Hematopoietic multipotent progenitor cell treated with erythropoietin and hydrocortisone succinate and interleukin-3 and kit ligand, for 15 days (in vitro differentiated cells): ENCODE results near the gene MRPL39.
"Not testable (repeated sequence)": the region's sequence is repeated elsewhere in the genome, so short reads cannot be mapped to it uniquely, and the experiment has no call there.

Source experiments
- DNase-seq: peaks from one replicate; pipeline ENCODE4 v3.0.0-alpha.2; 2015; ENCODE audit warnings: low spot score

Gene MRPL39

GRCh38 chr21:25607151-25608043 lies at the start of gene MRPL39:
TSS of gene MRPL39 (minus strand) at chr21:25607481. CDS start at chr21:25607475, 6 bp downstream.
- DNase-seq: peak; percentile 77

GRCh38 chr21:25656412-25656811 lies 49.1 kb upstream of the MRPL39 start:
- DNase-seq: no peak

GRCh38 chr21:25649146-25649545 lies 41.9 kb upstream of the MRPL39 start:
- DNase-seq: no peak

- DNase-seq: no peak
These were observed 40.4 kb upstream of the MRPL39 start for GRCh38 chr21:25647647-25648046.

GRCh38 chr21:25646474-25646873 lies 39.2 kb upstream of the MRPL39 start:
- DNase-seq: no peak

GRCh38 chr21:25643486-25643885 lies 36.2 kb upstream of the MRPL39 start:
- DNase-seq: no peak

- DNase-seq: no peak
These were observed 33.6 kb upstream of the MRPL39 start for GRCh38 chr21:25640943-25641292.

GRCh38 chr21:25640202-25640942 lies 33.1 kb upstream of the MRPL39 start:
- DNase-seq: no peak

GRCh38 chr21:25639551-25640201 lies 32.4 kb upstream of the MRPL39 start:
- no peak for DNase-seq

GRCh38 chr21:25638660-25639550 lies 31.6 kb upstream of the MRPL39 start, which contains the start of gene JAM2:
TSS of gene JAM2 (plus strand) at chr21:25639258. CDS start at chr21:25639822, 564 bp downstream.
- DNase-seq: no peak

GRCh38 chr21:25637851-25638659 lies 30.8 kb upstream of the MRPL39 start:
- no peak for DNase-seq

GRCh38 chr21:25636727-25637126 lies 29.4 kb upstream of the MRPL39 start:
- DNase-seq: no peak

GRCh38 chr21:25635310-25635709 lies 28.0 kb upstream of the MRPL39 start:
- DNase-seq: no peak

- no peak for DNase-seq
These were observed 25.0 kb upstream of the MRPL39 start for GRCh38 chr21:25632296-25632695.

- DNase-seq: no peak
These were observed 19.5 kb upstream of the MRPL39 start for GRCh38 chr21:25626757-25627156.

GRCh38 chr21:25625776-25626555 lies 18.7 kb upstream of the MRPL39 start:
- not testable (repeated sequence) for DNase-seq

GRCh38 chr21:25625036-25625435 lies 17.8 kb upstream of the MRPL39 start:
- no peak for DNase-seq

- no peak for DNase-seq
These were observed 17.2 kb upstream of the MRPL39 start for GRCh38 chr21:25624511-25624910.

GRCh38 chr21:25619198-25619597 lies 11.9 kb upstream of the MRPL39 start:
- no peak for DNase-seq

- DNase-seq: no peak
These were observed 8.6 kb upstream of the MRPL39 start for GRCh38 chr21:25615880-25616279.
